ENCODE results near the gene FMN1. TPM values are rescaled to one million over a fixed set of nuclear protein-coding genes. Genes with fewer than 3 reads are reported as not detected.

Gene FMN1
- total RNA-seq, 1 donor from 2014 or later: 0.17 TPM

GRCh38 chr15:33045066-33045810 lies 149.3 kb downstream of the FMN1 start:
- DNase-seq: no peak

- DNase-seq: no peak
These were observed 149.9 kb downstream of the FMN1 start for GRCh38 chr15:33044598-33044997.

DNA sequence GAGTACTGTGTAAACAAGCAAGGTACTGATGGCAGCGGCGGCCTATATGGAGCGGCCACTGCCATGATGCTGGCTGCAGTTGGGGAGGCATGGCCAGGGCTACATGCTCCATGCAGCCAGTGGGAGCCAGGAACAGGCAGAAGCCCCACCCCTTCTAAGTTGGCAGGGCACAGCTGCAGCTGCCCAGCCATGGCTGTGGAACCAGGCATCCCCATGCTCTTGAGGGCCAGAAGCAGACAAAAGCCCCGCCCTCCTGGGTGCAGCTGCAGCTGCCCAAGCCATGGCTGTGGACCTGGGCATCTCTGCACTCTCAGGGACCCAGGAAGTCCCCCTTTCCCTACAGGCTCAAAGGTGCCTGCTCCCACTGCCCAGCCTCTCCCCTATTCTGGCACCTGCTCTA lies 150.9 kb downstream of the FMN1 start:
- DNase-seq: no peak

GRCh38 chr15:33040496-33040895 lies 154.0 kb downstream of the FMN1 start:
- DNase-seq: no peak

DNA sequence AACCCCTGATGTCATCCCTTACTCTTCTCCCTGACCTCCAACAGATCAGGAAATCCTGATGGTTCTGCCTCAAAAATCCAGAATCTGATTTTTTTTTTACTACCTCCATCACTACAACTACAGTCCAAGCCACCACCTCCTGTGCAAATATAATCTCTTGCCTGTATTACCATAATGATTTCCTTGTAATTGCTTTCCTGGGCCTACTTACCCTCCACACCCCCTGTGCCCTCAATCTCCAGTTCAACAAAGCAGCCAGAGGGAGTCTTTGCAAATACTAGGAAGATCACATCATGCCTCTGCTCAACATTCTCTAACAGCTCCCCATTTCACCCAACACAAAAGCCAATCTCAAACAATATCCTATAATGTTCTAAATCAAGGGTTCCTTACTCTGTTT lies 159.9 kb downstream of the FMN1 start:
- DNase-seq: no peak

DNA sequence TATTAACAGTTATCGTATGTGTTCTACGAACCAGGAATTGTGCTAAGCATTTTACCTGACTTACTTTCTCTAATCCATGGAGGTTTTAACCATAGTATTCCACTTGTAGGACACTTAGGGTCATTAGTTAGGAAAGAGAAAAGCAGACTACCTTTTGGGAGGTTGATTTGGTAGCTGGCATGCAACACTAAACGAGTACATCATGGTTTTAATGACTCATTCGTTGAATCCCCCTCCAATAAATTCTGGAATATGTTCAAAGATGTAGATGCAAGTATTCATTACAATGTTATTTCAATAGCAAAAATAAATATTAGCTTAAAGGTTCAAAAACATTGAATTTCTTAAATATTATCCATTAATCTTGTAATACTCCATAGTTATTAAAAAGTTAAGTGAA lies 162.5 kb downstream of the FMN1 start:
- DNase-seq: no peak

DNA sequence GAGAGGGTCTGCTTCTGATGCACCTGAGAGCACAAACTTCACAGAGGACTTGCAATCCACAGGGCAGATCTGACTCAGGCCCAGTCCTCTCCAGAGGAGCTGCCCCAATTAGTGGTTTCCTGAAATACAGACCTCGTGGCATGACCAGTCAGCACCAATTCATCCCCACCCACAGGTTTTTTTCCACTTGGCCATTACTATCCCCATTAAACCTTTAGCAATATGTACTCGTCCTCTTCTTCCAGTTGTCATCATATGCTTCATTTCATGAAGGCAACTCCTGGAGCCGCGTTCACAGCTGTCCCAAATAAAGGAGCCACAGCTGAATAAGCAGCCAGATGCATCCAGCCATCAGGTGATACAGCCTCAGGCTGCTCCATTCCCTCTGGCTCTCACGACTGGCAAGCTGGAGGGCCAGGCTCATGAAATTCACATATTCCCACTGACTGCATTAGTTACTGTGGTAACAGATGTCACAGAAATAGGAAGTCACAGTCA lies 163.1 kb downstream of the FMN1 start:
- DNase-seq: no peak

- no peak for DNase-seq
These were observed 164.2 kb downstream of the FMN1 start for GRCh38 chr15:33030315-33030714.

GRCh38 chr15:33029109-33029652 lies 165.3 kb downstream of the FMN1 start:
- no peak for DNase-seq

DNA sequence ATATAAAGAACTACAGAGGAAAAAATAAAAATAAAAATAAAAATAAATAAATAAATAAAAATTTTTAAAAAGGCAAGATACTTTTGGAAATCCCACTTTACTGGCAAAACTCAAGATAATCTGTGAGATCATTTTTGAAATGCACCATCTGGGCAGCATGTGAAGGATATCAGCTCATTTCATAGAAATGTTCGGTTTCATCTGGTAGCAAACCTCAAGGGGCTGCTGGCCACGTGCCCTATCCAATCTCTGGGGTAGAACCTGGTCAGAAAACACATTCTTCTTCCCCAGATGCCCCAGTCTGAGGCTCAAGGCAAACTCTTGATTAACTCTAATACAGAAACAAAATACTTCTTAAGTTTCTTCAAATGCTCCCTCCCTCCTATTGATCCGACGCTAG lies 166.0 kb downstream of the FMN1 start:
- no peak for DNase-seq

DNA sequence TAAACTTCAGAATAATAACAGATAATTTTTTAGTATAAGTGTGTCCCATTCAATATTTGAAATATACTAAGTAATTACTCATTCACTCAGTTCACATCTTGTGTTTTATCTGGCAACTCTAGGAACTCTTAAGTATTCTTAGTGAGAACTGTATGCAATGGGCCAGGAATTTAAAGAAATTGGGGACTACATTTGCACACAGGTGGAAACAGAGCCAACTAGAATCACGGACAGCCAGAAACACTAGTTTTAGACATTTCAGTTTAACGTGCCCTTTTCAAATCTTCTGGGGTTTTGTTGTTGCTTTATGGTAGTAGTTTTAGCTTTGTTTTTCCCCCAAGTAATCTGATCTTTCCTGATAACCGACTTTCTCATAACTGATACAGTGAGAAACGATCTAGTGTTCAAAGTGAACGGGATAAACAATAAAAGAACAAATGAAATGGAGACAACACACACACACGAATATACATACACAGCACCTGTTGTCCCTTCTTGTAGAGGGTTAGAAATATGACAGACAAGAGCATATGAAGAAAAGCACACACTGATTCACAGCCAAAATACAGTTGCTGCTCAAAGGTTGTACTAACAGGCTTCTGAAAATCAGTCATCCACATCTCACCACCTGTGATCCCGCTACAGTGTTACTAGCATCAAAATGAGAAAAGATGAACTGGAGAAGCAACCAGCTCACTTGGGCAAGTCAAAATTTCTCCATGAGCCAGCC lies 167.0 kb downstream of the FMN1 start:
- no peak for DNase-seq

DNA sequence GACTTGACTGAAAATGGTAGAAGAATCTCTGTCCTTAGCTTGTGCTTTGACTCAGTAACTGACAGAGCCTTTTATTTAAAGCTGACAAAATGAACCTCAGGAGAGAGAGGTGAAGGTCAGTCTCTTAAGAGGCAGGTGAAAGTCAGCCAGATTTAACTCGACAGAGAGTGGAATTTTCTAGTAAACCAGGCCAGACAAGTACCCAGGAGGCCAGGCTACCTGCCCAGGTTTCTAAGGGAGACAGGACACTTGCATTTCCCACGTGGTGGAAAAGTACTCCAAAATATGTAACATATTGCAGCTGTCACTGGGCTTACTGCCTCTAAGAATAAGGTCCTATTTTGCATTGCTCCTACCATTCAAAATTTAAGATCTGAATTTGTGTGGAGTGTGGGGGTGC lies 167.9 kb downstream of the FMN1 start:
- DNase-seq: no peak

DNA sequence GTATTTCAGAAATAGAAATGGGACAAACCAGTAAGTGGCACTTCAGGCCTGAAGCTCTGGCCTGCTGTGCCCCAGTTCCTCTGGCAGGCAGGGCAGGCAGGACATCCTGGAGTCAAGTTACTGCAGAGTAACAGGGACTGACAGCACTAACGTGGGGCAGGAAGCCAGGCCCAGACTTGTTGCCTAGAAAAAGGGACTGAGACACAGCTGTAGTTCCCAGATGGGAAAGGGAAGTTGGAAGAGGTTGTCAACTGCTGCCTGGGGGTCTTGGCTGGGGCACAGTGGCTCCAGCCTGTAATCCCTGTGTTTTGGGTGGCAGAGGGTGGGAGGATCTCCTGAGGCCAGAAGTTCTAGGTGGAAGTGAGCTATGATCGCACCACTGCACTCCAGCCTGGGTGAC lies 171.9 kb downstream of the FMN1 start:
- DNase-seq: peak; percentile 48

DNA sequence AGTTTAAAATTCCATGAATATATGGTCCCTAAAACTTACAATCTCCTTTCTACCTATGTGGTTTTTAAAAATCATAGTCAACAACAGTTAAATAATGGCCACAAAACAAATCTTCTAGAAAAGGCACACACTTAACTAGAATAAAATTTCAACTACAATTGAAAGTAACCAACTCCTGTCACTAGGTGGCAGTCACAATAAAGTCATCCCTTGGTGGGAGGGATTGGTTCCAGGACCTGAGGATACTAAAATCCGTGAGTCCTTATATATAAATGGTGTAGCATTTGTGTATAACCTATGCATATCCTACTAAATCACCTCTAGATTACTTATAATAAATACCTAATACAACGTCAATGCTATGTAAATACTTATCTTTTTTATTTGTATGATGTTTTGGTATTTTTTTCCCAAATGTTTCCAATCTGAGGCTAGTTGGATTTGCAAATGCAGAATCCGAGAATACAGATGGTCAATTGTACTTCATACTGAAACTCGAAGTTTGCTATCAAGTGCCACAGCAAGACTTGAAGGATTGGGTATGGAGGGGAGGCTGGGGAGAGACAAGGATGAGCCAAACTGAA lies 172.6 kb downstream of the FMN1 start:
- DNase-seq: peak; percentile 69

- no peak for DNase-seq
These were observed 175.0 kb downstream of the FMN1 start for GRCh38 chr15:33019354-33019981.

- no peak for DNase-seq
These were observed 178.0 kb downstream of the FMN1 start for GRCh38 chr15:33016405-33017024.

GRCh38 chr15:33014586-33014985 lies 179.9 kb downstream of the FMN1 start:
- DNase-seq: no peak

DNA sequence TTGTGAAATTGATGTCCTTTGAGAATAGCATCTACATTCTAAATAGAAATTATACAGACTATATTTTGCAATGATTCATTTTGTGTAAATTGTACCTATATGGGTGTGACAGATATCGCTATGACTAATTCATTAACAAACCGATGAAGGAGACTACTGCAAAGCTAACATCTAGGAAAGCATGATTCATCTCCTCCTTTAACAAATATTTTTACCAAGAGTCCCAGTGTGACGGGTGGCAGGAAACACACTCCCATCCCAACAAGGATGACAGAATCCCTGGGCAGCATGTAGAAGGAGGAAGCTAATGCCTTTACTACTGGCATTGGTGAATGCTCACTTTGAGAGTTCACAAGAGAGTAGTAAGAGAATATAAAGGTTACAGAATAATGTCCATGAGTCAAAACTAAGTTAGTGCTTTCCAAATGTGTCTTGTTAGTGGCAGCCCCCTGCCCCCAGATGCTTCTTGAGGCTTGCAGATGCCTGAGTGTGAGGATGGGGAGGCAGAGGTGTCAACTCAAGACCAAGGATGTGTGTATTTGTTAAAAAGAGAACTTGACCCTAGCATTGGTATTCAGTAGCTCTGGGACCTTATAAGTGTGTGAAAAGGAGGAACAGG lies 180.6 kb downstream of the FMN1 start:
- DNase-seq: peak; percentile 27

DNA sequence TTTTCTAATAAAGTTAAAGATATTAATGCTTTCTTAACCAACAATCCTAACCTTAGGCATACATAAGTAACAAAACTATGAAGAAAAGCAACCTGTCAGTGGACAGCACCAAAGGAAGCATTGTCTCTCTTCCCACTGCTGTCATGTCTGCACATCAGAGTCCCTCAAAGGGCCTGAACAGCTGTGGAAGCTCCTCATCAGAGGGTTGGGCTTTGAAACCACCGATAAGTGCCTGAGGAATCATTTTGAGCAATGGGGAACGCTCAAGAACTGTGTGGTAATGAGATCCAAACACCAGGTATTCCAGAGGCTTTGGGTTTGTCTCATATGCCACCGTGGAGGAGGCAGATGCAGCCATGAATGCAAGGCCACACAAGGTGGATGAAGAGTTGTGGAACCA lies 182.5 kb downstream of the FMN1 start:
- DNase-seq: no peak

DNA sequence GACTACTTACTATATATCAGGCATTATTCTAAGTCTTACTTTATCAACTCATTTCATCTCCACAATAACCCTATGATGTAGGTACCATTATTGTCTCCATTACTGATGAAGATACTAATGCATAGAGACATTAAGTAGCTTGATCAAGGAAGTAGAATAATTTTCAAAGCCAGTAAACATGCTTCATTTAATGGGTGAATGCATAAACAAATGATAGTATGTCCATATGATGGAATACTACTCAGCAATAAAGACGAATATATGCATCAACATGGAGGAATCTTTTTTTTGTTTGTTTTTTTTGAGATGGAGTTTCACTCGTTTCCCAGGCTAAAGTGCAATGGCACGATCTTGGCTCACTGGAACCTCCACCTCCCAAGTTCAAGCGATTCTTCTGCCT lies 184.9 kb downstream of the FMN1 start:
- DNase-seq: no peak

- DNase-seq: no peak
These were observed 185.5 kb downstream of the FMN1 start for GRCh38 chr15:33009026-33009425.

Data from dermis blood vessel endothelial cell (primary cell).